Measurements from ENCODE around the gene RBM15.

The RBM15 gene

GRCh38 chr1:110338886-110339406 lies at the start of gene RBM15:
RBM15 (plus strand) TSS chr1:110339377; CDS start chr1:110339406, 29 bp downstream.
- peak within 1 kb of the TSS; percentile 85 for H3K4me3 ChIP-seq (ENCODE audit: low read depth, low read length)
- no peak for TF ChIP-seq CTCF (IDR thresholded peaks at IDR 0.05; ENCODE audit: borderline replicate concordance, insufficient read depth, low read depth, low read length)

DNA sequence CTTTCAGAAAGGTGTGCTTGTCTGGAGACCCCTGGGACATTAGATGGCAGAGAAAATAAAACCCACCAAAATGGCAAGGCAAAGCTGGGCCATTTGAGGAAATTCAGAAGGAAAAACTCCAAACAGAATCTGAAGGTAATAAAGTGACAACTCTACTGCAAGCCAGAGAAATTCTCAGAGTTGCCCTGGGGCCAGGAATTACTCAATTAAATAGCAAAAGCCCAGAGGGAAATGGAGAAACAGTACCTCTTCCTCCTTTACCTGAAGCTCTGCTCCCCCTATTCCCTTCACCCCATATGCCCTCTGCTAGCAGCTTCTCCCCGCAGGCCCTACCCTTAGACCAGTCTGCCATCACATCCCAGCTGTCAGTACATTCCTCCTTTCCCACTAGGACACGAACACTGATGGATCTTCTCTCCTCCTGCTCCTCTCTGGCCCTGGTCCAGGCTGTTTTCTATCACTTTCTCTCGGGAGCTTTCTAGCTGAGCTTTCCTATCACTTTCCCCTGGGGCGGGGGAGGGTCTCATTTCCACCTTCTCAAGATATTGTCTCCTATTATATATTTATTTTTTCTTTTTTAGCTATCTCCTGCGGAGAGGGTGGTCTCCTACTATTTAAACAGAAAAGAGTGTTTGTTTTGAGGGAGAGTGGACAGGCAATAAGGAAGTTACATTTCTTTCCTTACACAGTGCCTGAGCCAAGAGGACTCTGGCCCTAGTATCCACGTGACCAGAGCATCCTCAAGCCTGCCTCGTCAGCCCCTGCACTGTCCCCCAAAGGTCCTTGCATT lies 47.7 kb upstream of the RBM15 start:
- no peak overlapping the region for H3K4me3 ChIP-seq (ENCODE audit: low read depth, low read length)
- TF ChIP-seq CTCF (IDR thresholded peaks at IDR 0.05; ENCODE audit: borderline replicate concordance, insufficient read depth, low read depth, low read length) = no peak

DNA sequence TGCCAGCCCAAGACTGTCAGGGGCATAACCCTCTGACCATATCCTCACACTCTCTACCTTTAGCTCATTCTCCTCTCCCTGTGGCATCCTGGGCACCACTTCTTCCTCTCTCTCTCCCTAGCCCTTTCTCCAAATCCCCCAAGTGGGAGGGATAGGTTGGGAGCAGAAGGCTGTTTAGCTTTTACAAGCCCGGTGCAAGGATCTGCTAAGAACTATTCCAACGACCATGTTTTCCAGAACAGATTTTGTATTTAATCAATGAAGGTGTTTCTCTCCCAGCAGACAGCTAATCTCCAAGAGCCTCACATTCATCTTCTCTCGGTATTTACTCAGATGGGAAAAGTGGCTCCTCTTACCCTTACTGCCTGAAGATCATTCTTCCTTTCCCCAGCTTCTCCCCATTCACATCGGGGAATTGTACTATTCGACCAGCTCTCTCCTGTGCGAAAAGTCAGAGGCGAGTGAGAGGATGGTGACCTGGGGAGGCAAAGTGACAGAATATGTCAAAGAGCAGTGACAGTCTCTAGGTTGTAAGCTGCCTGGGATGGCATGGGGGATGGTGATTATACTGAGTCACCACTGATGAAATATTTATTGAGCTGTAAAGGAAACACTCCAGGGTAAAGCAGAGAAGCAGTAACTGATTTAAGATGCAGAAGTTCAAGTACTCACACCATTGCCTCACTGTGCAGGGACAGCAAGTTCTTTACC lies 47.0 kb upstream of the RBM15 start:
- H3K4me3 ChIP-seq (ENCODE audit: low read depth, low read length) = no peak overlapping the region
- TF ChIP-seq CTCF (IDR thresholded peaks at IDR 0.05; ENCODE audit: borderline replicate concordance, insufficient read depth, low read depth, low read length) = no peak

- TF ChIP-seq CTCF (IDR thresholded peaks at IDR 0.05; ENCODE audit: borderline replicate concordance, insufficient read depth, low read depth, low read length) = no peak
- no peak overlapping the region for H3K4me3 ChIP-seq (ENCODE audit: low read depth, low read length)
Observed at GRCh38 chr1:110293601-110294104, 45.5 kb upstream of the RBM15 start.

- no peak for TF ChIP-seq CTCF (IDR thresholded peaks at IDR 0.05; ENCODE audit: borderline replicate concordance, insufficient read depth, low read depth, low read length)
Observed at GRCh38 chr1:110294308-110294707, 44.9 kb upstream of the RBM15 start.

GRCh38 chr1:110298991-110299390 lies 40.2 kb upstream of the RBM15 start:
- TF ChIP-seq CTCF (IDR thresholded peaks at IDR 0.05; ENCODE audit: borderline replicate concordance, insufficient read depth, low read depth, low read length) = no peak
- H3K4me3 ChIP-seq (ENCODE audit: low read depth, low read length) = no peak overlapping the region

More at GRCh38 chr1:110294308-110294707, 44.9 kb upstream of the RBM15 start:
- H3K4me3 ChIP-seq (ENCODE audit: low read depth, low read length) = no peak overlapping the region

Data from GM12875 (cell line).